Psoas muscle (tissue), 8 donors: Measurements from ENCODE around the gene MNS1. TPM values are rescaled to one million over a fixed set of nuclear protein-coding genes. Genes with fewer than 3 reads are reported as not detected.

ENCODE experiments used
- ATAC-seq, 4 donors: fragments of 200-7000 bp; cut with Tn5 transposase; one replicate each; pipeline ENCODE4 v1.9.1; 2020; ENCODE audit warnings: moderate library complexity in 3 of 4, mild to moderate bottlenecking in 2 of 4
- DNase-seq, 2 donors: peaks; one replicate each; pipeline ENCODE4 v3.0.0-alpha.2; 2020
- H3K27ac ChIP-seq: fragments of 200-600 bp; one replicate; pipeline ENCODE4 v1.8.0; 2022
- H3K27me3 ChIP-seq, 3 donors: fragments of 200-600 bp in 1 of 3; one replicate each; pipeline versions ENCODE4 v1.6.1 to v1.8.0; 2013 to 2022; ENCODE audit warnings: low read length in 2 of 3, mild to moderate bottlenecking in 2 of 3, moderate library complexity in 1 of 3; ENCODE audit not compliant: insufficient read depth in 3 of 3
- H3K36me3 ChIP-seq, 2 donors: fragments of 200-600 bp in 1 of 2; one replicate each; pipeline versions ENCODE4 v1.6.1 to v1.8.0; 2013 to 2022; ENCODE audit warnings: low read depth in 1 of 2, mild to moderate bottlenecking in 1 of 2, moderate library complexity in 1 of 2; ENCODE audit not compliant: insufficient read depth in 1 of 2
- H3K4me1 ChIP-seq: fragments of 200-600 bp; one replicate; pipeline ENCODE4 v1.8.0; 2022
- H3K4me3 ChIP-seq: fragments of 200-600 bp; one replicate; pipeline ENCODE4 v1.8.0; 2022; ENCODE audit warnings: mild to moderate bottlenecking
- H3K9me3 ChIP-seq: fragments of 200-600 bp; one replicate; pipeline ENCODE4 v1.8.0; 2022
- WGBS, 3 donors: extraction: QIAGEN DNeasy Blood & Tissue Kit; methylation state at CpG; one replicate each; pipeline versions ENCODE4 v1.1.6 to v1.1.7; 2013; 5-methylcytosine and 5-hydroxymethylcytosine counted together
- intact Hi-C, 2 donors: fragments of 100-400 bp; cut with DNase I; formaldehyde crosslinking; loops; one replicate each; pipeline versions ENCODE4 v1.11.0 to v1.14.2; 2022
- polyA plus RNA-seq, 3 donors: library from polyadenylated mRNA; stranded (reverse); fragments of 200-250 nt; gene quantifications; one replicate each; pipeline ENCODE4 v1.2.3, GENCODE V29; 2013
- total RNA-seq, 4 donors: library from RNA; stranded (reverse); fragmentation: NEBNext Ultra II Directional in 2 of 4; extraction: Animal tissue kit (Norgen Biotek cat#: 25700) in 2 of 4; gene quantifications; one replicate each; pipeline versions ENCODE4 v1.2.1 to v1.2.4, GENCODE V29; 2021 to 2023
- TF ChIP-seq, protein P1 (sequence below): fragments of 200-600 bp; IDR thresholded peaks from one replicate; pipeline ENCODE4 v1.8.0; 2022; ENCODE audit warnings: antibody characterized with exemption
- donor health status: healthy with polysubstance abuse.
- donor health status: DM: no; HTN: no; CAD: no; lungs with moderate emphysema.
- donor health status: Bipolar disorder and iron deficiency.
- donor health status: healthy.
- donor health status: DM: yes; HTN: yes; CAD: no.
- donor health status: DM: no; HTN: no; CAD: no.
- donor health status: DM: no; HTN: no; CAD: no.
- donor health status: DM: yes; HTN: yes; CAD: no.

The MNS1 gene
- total and polyA plus RNA-seq, 7 donors: 0.40 to 1.8 (median 0.99) TPM

DNA sequence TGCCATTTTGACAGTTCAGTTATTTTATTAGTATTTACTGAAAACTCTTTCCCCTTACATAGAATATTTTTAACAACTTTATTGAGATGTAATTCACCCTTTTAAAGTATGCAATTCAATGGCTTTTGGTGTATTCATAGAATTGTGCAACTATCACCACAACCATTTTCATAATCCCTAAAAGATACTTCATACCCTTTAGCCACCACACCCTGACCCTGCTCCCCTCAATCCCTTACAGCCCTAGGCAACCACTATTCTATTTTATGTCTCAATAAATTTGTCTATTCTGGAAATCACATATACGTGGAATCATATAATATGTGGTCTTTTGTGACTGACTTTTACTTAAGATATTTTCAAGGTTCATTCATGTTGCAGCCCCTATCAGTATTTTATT is 70.0 kb downstream of the MNS1 start:
- TF ChIP-seq, protein P1, sequence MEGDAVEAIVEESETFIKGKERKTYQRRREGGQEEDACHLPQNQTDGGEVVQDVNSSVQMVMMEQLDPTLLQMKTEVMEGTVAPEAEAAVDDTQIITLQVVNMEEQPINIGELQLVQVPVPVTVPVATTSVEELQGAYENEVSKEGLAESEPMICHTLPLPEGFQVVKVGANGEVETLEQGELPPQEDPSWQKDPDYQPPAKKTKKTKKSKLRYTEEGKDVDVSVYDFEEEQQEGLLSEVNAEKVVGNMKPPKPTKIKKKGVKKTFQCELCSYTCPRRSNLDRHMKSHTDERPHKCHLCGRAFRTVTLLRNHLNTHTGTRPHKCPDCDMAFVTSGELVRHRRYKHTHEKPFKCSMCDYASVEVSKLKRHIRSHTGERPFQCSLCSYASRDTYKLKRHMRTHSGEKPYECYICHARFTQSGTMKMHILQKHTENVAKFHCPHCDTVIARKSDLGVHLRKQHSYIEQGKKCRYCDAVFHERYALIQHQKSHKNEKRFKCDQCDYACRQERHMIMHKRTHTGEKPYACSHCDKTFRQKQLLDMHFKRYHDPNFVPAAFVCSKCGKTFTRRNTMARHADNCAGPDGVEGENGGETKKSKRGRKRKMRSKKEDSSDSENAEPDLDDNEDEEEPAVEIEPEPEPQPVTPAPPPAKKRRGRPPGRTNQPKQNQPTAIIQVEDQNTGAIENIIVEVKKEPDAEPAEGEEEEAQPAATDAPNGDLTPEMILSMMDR: no peak
- no peak overlapping the region for H3K27ac ChIP-seq
- intact Hi-C loops: no loop called here
- WGBS, 3 donors: 90 to 97% (median 93%) methylated on average over 1 of the region's 1 CpG
- H3K4me1 ChIP-seq: no peaks in the 10 kb centered on the region
- H3K36me3 ChIP-seq: no peaks in the 10 kb centered on the region
- DNase-seq (no peak), ATAC-seq (no peak)
- no peaks in the 10 kb centered on the region for H3K27me3 ChIP-seq
- H3K4me3 ChIP-seq: no peak overlapping the region
- H3K9me3 ChIP-seq: no peaks in the 10 kb centered on the region

DNA sequence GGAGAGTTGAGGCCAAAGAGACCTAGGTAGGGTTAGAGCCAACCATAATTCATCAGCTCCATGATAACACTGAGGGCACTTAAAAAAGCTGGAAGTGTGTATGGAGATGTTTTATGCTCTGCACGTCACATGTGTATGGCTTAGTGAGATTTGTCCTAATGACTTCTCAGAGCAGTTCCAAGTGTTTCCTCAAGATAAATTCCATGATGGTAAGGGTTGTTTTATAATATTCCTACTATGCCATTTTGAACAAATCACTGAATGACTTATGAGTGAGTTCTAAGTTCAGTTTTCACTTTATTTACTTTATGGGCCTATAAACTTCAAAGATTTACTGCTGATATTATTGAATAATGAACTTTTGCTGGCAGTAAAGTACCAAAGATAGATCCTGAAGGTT is 71.7 kb downstream of the MNS1 start:
- no peaks in the 10 kb centered on the region for H3K9me3 ChIP-seq
- H3K4me1 ChIP-seq: no peaks in the 10 kb centered on the region
- DNase-seq (no peak), ATAC-seq (no peak)
- no peak overlapping the region for H3K27ac ChIP-seq
- WGBS, 3 donors: 97 to 100% (median 98%) methylated on average over 1 of the region's 1 CpG
- H3K27me3 ChIP-seq: no peaks in the 10 kb centered on the region
- intact Hi-C loops: no loop called here
- TF ChIP-seq, protein P1: no peak
- H3K4me3 ChIP-seq: no peak overlapping the region
- no peaks in the 10 kb centered on the region for H3K36me3 ChIP-seq

DNA sequence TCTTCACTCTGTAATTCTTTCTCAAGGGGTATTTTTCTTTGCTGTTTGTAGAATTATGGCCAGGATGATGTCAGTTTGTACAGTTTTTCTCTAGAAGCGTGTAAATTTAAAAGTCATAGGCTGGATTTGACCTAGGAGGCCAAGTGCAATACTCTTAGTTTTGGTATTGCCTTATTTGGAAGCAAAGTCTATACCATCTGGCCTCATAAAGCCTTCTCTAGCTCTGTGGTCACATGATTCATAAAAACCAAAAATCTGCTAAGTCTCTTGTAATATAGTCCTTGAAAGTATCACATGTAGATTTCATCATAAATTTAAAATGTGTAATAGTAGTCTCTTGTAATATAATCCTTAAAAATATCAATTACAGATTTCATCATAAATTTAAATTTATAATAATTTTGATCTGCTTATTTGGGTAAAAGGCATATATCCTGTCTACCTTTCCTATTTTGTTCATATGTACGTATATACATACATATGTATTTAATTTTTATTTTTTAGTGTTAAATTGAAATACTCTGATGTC is 74.1 kb downstream of the MNS1 start:
- Histone ChIP-seq H3K4me3 (no peak overlapping the region), H3K27me3 (no peaks in the 10 kb centered on the region), H3K36me3 (no peaks in the 10 kb centered on the region), H3K27ac (no peak overlapping the region), H3K4me1 (no peaks in the 10 kb centered on the region), H3K9me3 (no peaks in the 10 kb centered on the region)
- DNase-seq: no peak
- TF ChIP-seq, protein P1: no peak
- intact Hi-C loops: no loop called here
- no peak for ATAC-seq
- WGBS, 3 donors: 93 to 98% (median 95%) methylated on average over 2 of the region's 2 CpGs

DNA sequence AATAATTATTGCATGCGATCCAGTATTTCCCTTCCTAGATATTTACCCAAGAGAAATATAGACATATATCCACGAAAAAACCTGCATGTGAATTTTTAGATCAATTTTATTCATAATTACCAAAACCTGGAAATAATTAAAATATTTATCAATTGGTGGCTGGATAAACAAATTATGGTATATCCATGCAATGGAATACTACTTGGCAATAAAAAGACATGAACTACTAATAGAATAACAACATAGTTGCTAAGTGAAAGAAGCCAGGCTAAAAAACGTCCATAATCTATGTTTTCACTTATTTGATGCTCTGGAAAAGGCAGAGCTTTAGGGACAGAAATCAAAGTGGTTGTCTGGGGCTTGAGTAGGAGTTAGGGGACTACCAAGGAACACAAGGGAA is 79.0 kb downstream of the MNS1 start:
- H3K27me3 ChIP-seq: no peaks in the 10 kb centered on the region
- TF ChIP-seq, protein P1: no peak
- ATAC-seq (no peak), DNase-seq (no peak)
- no peaks in the 10 kb centered on the region for H3K4me1 ChIP-seq
- intact Hi-C loops: no loop called here
- no peaks in the 10 kb centered on the region for H3K36me3 ChIP-seq
- 91 to 93% (median 92%) methylated on average over 3 of the region's 3 CpGs for WGBS, 3 donors
- H3K27ac ChIP-seq: no peak overlapping the region
- H3K9me3 ChIP-seq: no peaks in the 10 kb centered on the region
- no peak overlapping the region for H3K4me3 ChIP-seq

DNA sequence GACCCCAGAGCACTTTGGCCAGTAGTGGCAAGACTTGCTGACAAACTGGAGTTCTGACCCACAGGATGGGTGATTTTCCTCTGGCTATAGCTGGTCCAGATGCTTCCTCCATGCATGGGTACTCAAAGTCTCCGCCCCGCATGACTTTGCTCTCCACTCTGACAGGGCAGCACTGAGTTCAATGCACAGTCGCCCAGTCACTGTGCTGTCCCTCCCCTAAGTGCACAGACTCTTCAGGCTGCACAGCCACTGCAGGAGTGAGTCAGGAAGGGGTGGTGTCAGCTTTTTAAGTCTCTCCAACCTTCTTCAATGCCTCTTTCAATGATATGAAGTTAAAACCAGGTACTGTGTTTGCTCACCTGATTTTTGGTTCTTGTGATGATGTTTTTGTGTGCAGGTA is 81.9 kb downstream of the MNS1 start:
- ATAC-seq (no peak), DNase-seq (no peak)
- H3K9me3 ChIP-seq: no peaks in the 10 kb centered on the region
- no peak overlapping the region for H3K27ac ChIP-seq
- TF ChIP-seq, protein P1: no peak
- H3K36me3 ChIP-seq: no peaks in the 10 kb centered on the region
- no peaks in the 10 kb centered on the region for H3K27me3 ChIP-seq
- no peak overlapping the region for H3K4me3 ChIP-seq
- intact Hi-C loops: no loop called here
- H3K4me1 ChIP-seq: no peaks in the 10 kb centered on the region
- 94 to 95% (median 95%) methylated on average over 3 of the region's 3 CpGs for WGBS, 3 donors
